AG09319 (cell line): Measurements from ENCODE around the gene ARNT2.

ENCODE experiments used
- DNase-seq: peaks from one replicate; pipeline ENCODE4 v3.0.0-alpha.2; 2010; ENCODE audit warnings: low read depth; ENCODE audit errors: extremely low read depth
- CTCF ChIP-seq: IDR thresholded peaks from 2 replicates; pipeline ENCODE4 v1.5.1; 2011; ENCODE audit warnings: low read depth, mild to moderate bottlenecking, inconsistent platforms, low read length, moderate library complexity

ARNT2 gene

GRCh38 chr15:80609091-80609490 is 204.9 kb downstream of the ARNT2 start:
- DNase-seq, result no peak

GRCh38 chr15:80609512-80609946 is 205.3 kb downstream of the ARNT2 start:
- DNase-seq, result no peak
- TF ChIP-seq CTCF, result no peak

More at GRCh38 chr15:80609091-80609490, 204.9 kb downstream of the ARNT2 start:
- TF ChIP-seq CTCF, result no peak

DNA sequence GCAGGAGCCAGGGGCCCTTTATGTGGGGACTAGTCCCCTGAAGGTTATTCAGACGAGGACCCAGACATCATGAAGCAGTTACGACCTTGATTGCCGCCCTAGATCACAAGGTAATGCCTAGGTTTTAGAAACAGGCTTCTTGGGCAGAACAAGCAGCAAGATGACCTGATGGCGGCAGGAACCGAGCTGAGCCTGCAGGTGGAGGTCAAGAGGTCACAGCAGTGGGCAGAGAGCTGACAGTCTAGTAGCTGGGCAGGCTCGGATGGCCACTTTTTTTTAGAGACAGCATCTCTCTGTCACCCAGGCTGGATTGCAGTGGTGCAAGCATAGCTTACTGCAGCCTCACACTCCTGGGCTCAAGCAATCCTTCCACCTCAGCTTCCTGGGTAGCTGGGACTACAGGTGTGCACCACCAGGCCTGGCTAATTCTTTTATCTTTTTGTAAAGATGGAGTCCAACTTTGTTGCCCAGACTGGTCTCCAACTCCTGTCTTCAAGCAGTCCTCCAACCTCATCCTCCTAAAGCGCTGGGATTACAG is 207.4 kb downstream of the ARNT2 start:
- TF ChIP-seq CTCF, result no peak
- DNase-seq, result no peak

- DNase-seq, result no peak
- TF ChIP-seq CTCF, result no peak
Measured at GRCh38 chr15:80612118-80612823, 208.1 kb downstream of the ARNT2 start.

GRCh38 chr15:80613762-80614365 is 209.7 kb downstream of the ARNT2 start:
- no peak for TF ChIP-seq CTCF
- DNase-seq, result no peak

- TF ChIP-seq CTCF, result no peak
- no peak for DNase-seq
Measured at GRCh38 chr15:80614711-80615360, 210.7 kb downstream of the ARNT2 start.

DNA sequence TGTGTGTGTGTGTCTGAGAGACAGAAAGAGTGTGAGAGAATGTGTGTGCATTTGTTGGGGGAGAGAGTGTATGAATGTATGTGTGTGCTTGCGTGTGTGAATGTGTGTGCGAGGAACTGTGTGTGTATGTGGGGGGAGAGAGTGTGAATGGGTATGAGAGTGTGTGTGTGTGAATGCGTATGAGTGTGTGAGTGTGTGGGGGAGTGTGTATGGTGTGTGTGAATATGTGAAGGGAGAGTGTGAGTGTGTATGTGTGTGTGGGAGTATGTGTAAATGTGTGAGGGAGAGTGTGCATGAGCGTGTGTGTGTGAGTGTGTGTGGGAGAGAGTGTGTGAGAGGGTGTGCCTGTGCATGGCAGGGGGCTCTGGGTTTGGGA is 211.2 kb downstream of the ARNT2 start:
- TF ChIP-seq CTCF, result no peak
- no peak for DNase-seq
